HEK293T (cell line): ENCODE measurements around the gene L3MBTL4.

ENCODE experiments used
- BHLHE40 ChIP-seq: fragments of 450-650 bp; IDR thresholded peaks from 2 replicates; pipeline ENCODE4 v1.6.1; 2016; ENCODE audit warnings: mild to moderate bottlenecking, moderate library complexity, borderline replicate concordance
- CTBP1 ChIP-seq: fragments of 450-650 bp; IDR thresholded peaks from 2 replicates; pipeline ENCODE4 v1.6.1; 2016; ENCODE audit warnings: borderline replicate concordance
- ELF4 ChIP-seq: fragments of 450-650 bp; IDR thresholded peaks from 2 replicates; pipeline ENCODE4 v1.6.1; 2017; ENCODE audit warnings: antibody characterized with exemption
- FOXK2 ChIP-seq: fragments of 450-650 bp; IDR thresholded peaks from 2 replicates; pipeline ENCODE4 v1.6.1; 2016; ENCODE audit warnings: mild to moderate bottlenecking
- FOXM1 ChIP-seq: fragments of 450-650 bp; IDR thresholded peaks from 2 replicates; pipeline ENCODE4 v1.6.1; 2017; ENCODE audit warnings: mild to moderate bottlenecking, borderline replicate concordance
- L3MBTL2 ChIP-seq: fragments of 450-650 bp; conservative IDR thresholded peaks from 2 replicates; pipeline ENCODE4 v1.6.1; 2016; ENCODE audit warnings: mild to moderate bottlenecking
- LEF1 ChIP-seq: fragments of 450-650 bp; IDR thresholded peaks from 2 replicates; pipeline ENCODE4 v1.6.1; 2017; ENCODE audit warnings: mild to moderate bottlenecking, borderline replicate concordance
- SP1 ChIP-seq: fragments of 450-650 bp; IDR thresholded peaks from 2 replicates; pipeline ENCODE4 v1.6.1; 2017
- SUZ12 ChIP-seq: fragments of 450-650 bp; IDR thresholded peaks from 2 replicates; pipeline ENCODE4 v1.6.1; 2016; ENCODE audit warnings: mild to moderate bottlenecking
- TARDBP ChIP-seq: fragments of 450-650 bp; IDR thresholded peaks from 2 replicates; pipeline ENCODE4 v1.6.1; 2016
- ZNF384 ChIP-seq: fragments of 450-650 bp; IDR thresholded peaks from 2 replicates; pipeline ENCODE4 v1.6.1; 2016

- no peak for TF ChIP-seq L3MBTL2
- TF ChIP-seq BHLHE40, result no peak
- TF ChIP-seq TARDBP, result no peak
- TF ChIP-seq FOXK2, result no peak
- no peak for TF ChIP-seq SUZ12
- no peak for TF ChIP-seq ELF4
- TF ChIP-seq SP1, result no peak
- no peak for TF ChIP-seq CTBP1
- no peak for TF ChIP-seq FOXM1
- no peak for TF ChIP-seq LEF1
- no peak for TF ChIP-seq ZNF384
These were observed 210.2 kb downstream of the L3MBTL4 start for GRCh38 chr18:6204476-6204875.
